WTC11 (cell line): ENCODE results near the gene PPP1R16B. TPM values are rescaled to one million over a fixed set of nuclear protein-coding genes. Genes with fewer than 3 reads are reported as not detected.

Experiments
- ATAC-seq: fragments of 200-7000 bp; cut with Tn5 transposase; 2 replicates; pipeline ENCODE4 v1.10.0; 2021; ENCODE audit warnings: mild to moderate bottlenecking, moderate library complexity
- CTCF ChIA-PET: fragments of 300-600 bp; sonication (Branson Sonifier 250); formaldehyde crosslinking; loops from one replicate; lab custom pipeline; 2021; ENCODE audit warnings: antibody characterized with exemption; lab: Charles Lee
- POLR2A ChIA-PET: fragments of 350-600 bp; sonication (Branson Sonifier 250); formaldehyde crosslinking; loops from one replicate; lab custom pipeline; 2021; ENCODE audit warnings: antibody characterized with exemption; lab: Charles Lee
- DNase-seq: peaks from one replicate; pipeline ENCODE4 v3.0.0; 2021; ENCODE audit warnings: low spot score
- H3K27ac Mint-ChIP-seq: 2 replicates; pipeline ENCODE4 v1.8.0; 2021; ENCODE audit warnings: mixed read lengths
- H3K27me3 Mint-ChIP-seq: 2 replicates; pipeline ENCODE4 v1.8.0; 2021; ENCODE audit warnings: low read depth, mild to moderate bottlenecking, moderate library complexity, mixed read lengths
- H3K36me3 Mint-ChIP-seq: 2 replicates; pipeline ENCODE4 v1.8.0; 2021; ENCODE audit warnings: mixed read lengths
- H3K4me1 Mint-ChIP-seq: 2 replicates; pipeline ENCODE4 v1.8.0; 2022; ENCODE audit warnings: mixed read lengths
- H3K4me3 Mint-ChIP-seq: 2 replicates; pipeline ENCODE4 v1.8.0; 2021; ENCODE audit warnings: mild to moderate bottlenecking, moderate library complexity, mixed read lengths
- H3K9me3 Mint-ChIP-seq: 2 replicates; pipeline ENCODE4 v1.8.0; 2021; ENCODE audit warnings: mixed read lengths
- ATF1 ChIP-seq: sonication (generic); formaldehyde crosslinking; IDR thresholded peaks from 2 replicates; pipeline ENCODE4 v1.8.1; 2023; ENCODE audit warnings: mild to moderate bottlenecking, moderate library complexity, missing genetic modification reagents
- ELF4 ChIP-seq: sonication (generic); formaldehyde crosslinking; IDR thresholded peaks from 2 replicates; pipeline ENCODE4 v1.8.1; 2022; ENCODE audit warnings: low read depth, mild to moderate bottlenecking, moderate library complexity, missing genetic modification reagents
- EMX1 ChIP-seq: fragments of 250-450 bp; sonication (Bioruptor Pico); IDR thresholded peaks from 2 replicates; pipeline ENCODE4 v1.8.0; 2021; ENCODE audit warnings: mild to moderate bottlenecking
- FOXJ3 ChIP-seq: sonication (generic); formaldehyde crosslinking; IDR thresholded peaks from 2 replicates; pipeline ENCODE4 v1.9.0; 2021; ENCODE audit warnings: missing genetic modification reagents, mild to moderate bottlenecking, borderline replicate concordance
- FOXP1 ChIP-seq: sonication (generic); formaldehyde crosslinking; IDR thresholded peaks from 2 replicates; pipeline ENCODE4 v1.8.0; 2022; ENCODE audit warnings: missing genetic modification reagents, mild to moderate bottlenecking, moderate library complexity, borderline replicate concordance
- GABPB1 ChIP-seq: sonication (generic); formaldehyde crosslinking; IDR thresholded peaks from 2 replicates; pipeline ENCODE4 v1.8.1; 2023; ENCODE audit warnings: mild to moderate bottlenecking, missing genetic modification reagents
- GRHL2 ChIP-seq: fragments of 250-450 bp; sonication (Bioruptor Pico); IDR thresholded peaks from 2 replicates; pipeline ENCODE4 v1.8.0; 2022; ENCODE audit warnings: mild to moderate bottlenecking, moderate library complexity; ENCODE audit not compliant: insufficient replicate concordance, severe bottlenecking
- HMGXB4 ChIP-seq: sonication (generic); formaldehyde crosslinking; IDR thresholded peaks from 2 replicates; pipeline ENCODE4 v1.8.1; 2023; ENCODE audit warnings: mild to moderate bottlenecking, moderate library complexity, missing genetic modification reagents
- MXD4 ChIP-seq: fragments of 250-450 bp; sonication (Bioruptor Pico); IDR thresholded peaks from 2 replicates; pipeline ENCODE4 v1.8.0; 2021; ENCODE audit warnings: mild to moderate bottlenecking, moderate library complexity, borderline replicate concordance
- MYBL2 ChIP-seq: sonication (generic); formaldehyde crosslinking; IDR thresholded peaks from 2 replicates; pipeline ENCODE4 v1.8.1; 2023; ENCODE audit warnings: mild to moderate bottlenecking, moderate library complexity, missing genetic modification reagents
- NFATC4 ChIP-seq: fragments of 250-450 bp; sonication (Bioruptor Pico); IDR thresholded peaks from 2 replicates; pipeline ENCODE4 v1.9.0; 2021; ENCODE audit warnings: mild to moderate bottlenecking
- NR1H2 ChIP-seq: sonication (generic); formaldehyde crosslinking; IDR thresholded peaks from 2 replicates; pipeline ENCODE4 v1.9.0; 2021; ENCODE audit warnings: mild to moderate bottlenecking, moderate library complexity, missing genetic modification reagents
- NR3C1 ChIP-seq: sonication (generic); formaldehyde crosslinking; conservative IDR thresholded peaks from 2 replicates; pipeline ENCODE4 v1.8.1; 2023; ENCODE audit warnings: low read depth, mild to moderate bottlenecking, missing genetic modification reagents
- OVOL2 ChIP-seq: fragments of 250-450 bp; sonication (Bioruptor Pico); IDR thresholded peaks from 2 replicates; pipeline ENCODE4 v1.9.0; 2021; ENCODE audit warnings: mild to moderate bottlenecking, borderline replicate concordance
- SOX15 ChIP-seq: fragments of 250-450 bp; sonication (Bioruptor Pico); IDR thresholded peaks from 2 replicates; pipeline ENCODE4 v1.9.0; 2021; ENCODE audit warnings: mild to moderate bottlenecking
- TEAD1 ChIP-seq: sonication (generic); formaldehyde crosslinking; IDR thresholded peaks from 2 replicates; pipeline ENCODE4 v1.8.0; 2022; ENCODE audit warnings: mild to moderate bottlenecking, missing genetic modification reagents
- ZBTB21 ChIP-seq: sonication (generic); formaldehyde crosslinking; IDR thresholded peaks from 2 replicates; pipeline ENCODE4 v1.8.1; 2023; ENCODE audit warnings: mild to moderate bottlenecking, missing genetic modification reagents, borderline replicate concordance
- ZNF219 ChIP-seq: sonication (generic); formaldehyde crosslinking; IDR thresholded peaks from 2 replicates; pipeline ENCODE4 v1.8.0; 2023; ENCODE audit warnings: missing genetic modification reagents, mild to moderate bottlenecking, borderline replicate concordance
- ZNF232 ChIP-seq: sonication (generic); formaldehyde crosslinking; IDR thresholded peaks from 2 replicates; pipeline ENCODE4 v1.8.0; 2022; ENCODE audit warnings: mild to moderate bottlenecking, missing genetic modification reagents
- ZNF281 ChIP-seq: sonication (generic); formaldehyde crosslinking; IDR thresholded peaks from 2 replicates; pipeline ENCODE4 v1.8.0; 2023; ENCODE audit warnings: mild to moderate bottlenecking, missing genetic modification reagents
- ZNF396 ChIP-seq: fragments of 250-450 bp; sonication (Bioruptor Pico); IDR thresholded peaks from 2 replicates; pipeline ENCODE4 v1.8.0; 2021; ENCODE audit warnings: mild to moderate bottlenecking, moderate library complexity, borderline replicate concordance
- ZNF416 ChIP-seq: fragments of 250-450 bp; sonication (Bioruptor Pico); IDR thresholded peaks from 2 replicates; pipeline ENCODE4 v1.9.0; 2021; ENCODE audit warnings: mild to moderate bottlenecking, inconsistent platforms
- total RNA-seq: library from RNA; stranded (reverse); gene quantifications from 3 replicates; pipeline ENCODE4 v1.2.3, GENCODE V29; 2021
- TF ChIP-seq, protein P1 (sequence below): sonication (generic); formaldehyde crosslinking; conservative IDR thresholded peaks from 2 replicates; pipeline ENCODE4 v1.8.1; 2023; ENCODE audit warnings: mild to moderate bottlenecking, low read depth, missing genetic modification reagents, moderate library complexity
- TF ChIP-seq, protein P2 (sequence below): fragments of 250-450 bp; sonication (Bioruptor Pico); IDR thresholded peaks from 2 replicates; pipeline ENCODE4 v1.8.0; 2021; ENCODE audit warnings: mild to moderate bottlenecking

PPP1R16B gene
- total RNA-seq, 1 experiment from 2014 or later: 12.0 TPM

DNA sequence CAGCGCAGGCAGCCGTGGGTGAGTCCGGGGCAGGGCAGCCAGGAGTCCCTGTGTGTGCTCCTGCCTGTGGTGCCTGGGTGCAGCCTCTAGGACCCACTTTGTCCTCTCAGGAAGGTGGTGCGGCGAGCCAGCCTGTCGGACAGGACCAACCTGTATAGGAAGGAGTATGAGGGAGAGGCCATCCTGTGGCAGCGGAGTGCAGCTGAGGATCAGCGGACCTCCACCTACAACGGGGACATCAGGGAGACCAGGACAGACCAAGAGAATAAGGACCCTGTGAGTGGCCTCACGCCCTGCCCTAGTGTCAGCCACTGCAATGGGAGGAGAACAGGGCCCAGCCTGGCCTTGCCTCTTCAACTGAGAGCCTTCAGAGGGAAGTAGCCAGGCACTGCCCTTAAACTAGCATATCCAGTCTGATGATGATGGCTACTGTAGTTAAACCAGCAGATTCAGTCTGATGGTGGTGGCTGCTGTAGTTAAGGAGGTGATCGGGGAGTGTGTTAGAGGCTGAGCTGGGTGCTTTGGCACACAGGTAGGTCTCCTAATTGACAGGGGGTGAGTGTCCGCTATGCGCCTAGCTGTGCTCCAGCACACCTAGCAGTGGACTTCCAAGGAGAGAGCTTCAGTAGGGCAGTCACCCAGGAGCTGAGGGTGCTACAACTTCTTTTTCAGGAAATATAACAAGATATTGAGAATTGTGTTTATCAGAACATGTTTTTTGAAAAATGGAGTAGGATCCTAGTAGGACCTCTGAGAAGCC lies 102.6 kb downstream of the PPP1R16B start:
- ChIA-PET POLR2A (no interaction called here), CTCF (interaction anchor here (0.7 to 2.0 kb wide), 2 partner anchors 18 to 26 kb away, joined by 4 to 6 read pairs; partner anchors contain the start of gene FAM83D)
- TF ChIP-seq MYBL2 (no peak), HMGXB4 (no peak), NR1H2 (CRISPR knock-in tag) (no peak), SOX15 (CRISPR knock-in tag) (no peak), ZNF219 (no peak), TEAD1 (CRISPR knock-in tag) (no peak), ELF4 (no peak), ZNF281 (CRISPR knock-in tag) (no peak), GABPB1 (CRISPR knock-in tag) (no peak)
- Mint-ChIP-seq H3K4me3 (no peak overlapping the region), H3K36me3 (peaks cover 33% of the 10 kb centered on the region), H3K4me1 (no peaks in the 10 kb centered on the region), H3K9me3 (peaks cover 13% of the 10 kb centered on the region), H3K27me3 (no peaks in the 10 kb centered on the region), H3K27ac (no peak overlapping the region)
- DNase-seq (no peak), ATAC-seq (no peak)

DNA sequence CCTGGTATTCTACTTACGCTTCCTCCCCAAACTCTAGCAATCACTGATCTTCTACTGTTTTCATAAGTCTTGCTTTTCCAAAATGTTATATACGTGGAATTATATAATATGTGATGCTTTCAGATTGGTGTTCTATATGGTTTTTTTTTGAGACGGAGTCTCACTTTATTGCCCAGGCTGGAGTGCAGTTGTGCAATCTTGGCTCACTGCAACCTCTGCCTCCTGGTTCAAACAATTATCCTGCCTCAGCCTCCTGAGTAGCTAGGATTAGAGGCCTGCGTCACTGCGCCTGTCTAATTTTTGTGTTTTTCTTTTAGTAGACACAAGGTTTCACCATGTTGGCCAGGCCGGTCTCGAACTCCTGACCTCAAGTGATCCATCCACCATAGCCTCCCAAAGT lies 109.9 kb downstream of the PPP1R16B start:
- no peaks in the 10 kb centered on the region; the same call in 1 of the 2 replicates for H3K36me3 Mint-ChIP-seq
- no peak overlapping the region for H3K27ac Mint-ChIP-seq
- H3K9me3 Mint-ChIP-seq: no peaks in the 10 kb centered on the region
- H3K4me1 Mint-ChIP-seq: no peaks in the 10 kb centered on the region
- TF ChIP-seq NR3C1 (no peak), MXD4 (CRISPR knock-in tag) (no peak), FOXP1 (CRISPR knock-in tag) (no peak)
- TF ChIP-seq, all 79 proteins: peak for 0
- POLR2A ChIA-PET: no interaction called here
- ATAC-seq: no peak
- no peak for DNase-seq
- Mint-ChIP-seq H3K4me3 (no peak overlapping the region), H3K27me3 (no peaks in the 10 kb centered on the region)
- CTCF ChIA-PET: interaction anchor here (1.0 kb wide), 1 partner anchor 11 kb away, joined by 3 read pairs; the partner anchor contains the start of gene FAM83D

- CTCF ChIA-PET: interaction anchor here (1.4 kb wide), 1 partner anchor 9 kb away, joined by 6 read pairs; the partner anchor contains the start of gene FAM83D
- POLR2A ChIA-PET: no interaction called here
- H3K4me3 Mint-ChIP-seq: no peak overlapping the region
- ATAC-seq: no peak
- H3K36me3 Mint-ChIP-seq: no peaks in the 10 kb centered on the region
- H3K4me1 Mint-ChIP-seq: no peaks in the 10 kb centered on the region
- DNase-seq: no peak
- no peaks in the 10 kb centered on the region for H3K27me3 Mint-ChIP-seq
- no peaks in the 10 kb centered on the region for H3K9me3 Mint-ChIP-seq
- H3K27ac Mint-ChIP-seq: no peak overlapping the region
- TF ChIP-seq OVOL2 (no peak), FOXJ3 (CRISPR knock-in tag) (no peak), NR3C1 (no peak), GRHL2 (CRISPR knock-in tag) (no peak), ZNF396 (no peak), EMX1 (CRISPR knock-in tag) (no peak), ZNF416 (CRISPR knock-in tag) (no peak), NFATC4 (no peak), ATF1 (CRISPR knock-in tag) (no peak), ZNF232 (CRISPR knock-in tag) (no peak), ZBTB21 (CRISPR knock-in tag) (no peak), SOX15 (CRISPR knock-in tag) (no peak)
- TF ChIP-seq, protein P1, sequence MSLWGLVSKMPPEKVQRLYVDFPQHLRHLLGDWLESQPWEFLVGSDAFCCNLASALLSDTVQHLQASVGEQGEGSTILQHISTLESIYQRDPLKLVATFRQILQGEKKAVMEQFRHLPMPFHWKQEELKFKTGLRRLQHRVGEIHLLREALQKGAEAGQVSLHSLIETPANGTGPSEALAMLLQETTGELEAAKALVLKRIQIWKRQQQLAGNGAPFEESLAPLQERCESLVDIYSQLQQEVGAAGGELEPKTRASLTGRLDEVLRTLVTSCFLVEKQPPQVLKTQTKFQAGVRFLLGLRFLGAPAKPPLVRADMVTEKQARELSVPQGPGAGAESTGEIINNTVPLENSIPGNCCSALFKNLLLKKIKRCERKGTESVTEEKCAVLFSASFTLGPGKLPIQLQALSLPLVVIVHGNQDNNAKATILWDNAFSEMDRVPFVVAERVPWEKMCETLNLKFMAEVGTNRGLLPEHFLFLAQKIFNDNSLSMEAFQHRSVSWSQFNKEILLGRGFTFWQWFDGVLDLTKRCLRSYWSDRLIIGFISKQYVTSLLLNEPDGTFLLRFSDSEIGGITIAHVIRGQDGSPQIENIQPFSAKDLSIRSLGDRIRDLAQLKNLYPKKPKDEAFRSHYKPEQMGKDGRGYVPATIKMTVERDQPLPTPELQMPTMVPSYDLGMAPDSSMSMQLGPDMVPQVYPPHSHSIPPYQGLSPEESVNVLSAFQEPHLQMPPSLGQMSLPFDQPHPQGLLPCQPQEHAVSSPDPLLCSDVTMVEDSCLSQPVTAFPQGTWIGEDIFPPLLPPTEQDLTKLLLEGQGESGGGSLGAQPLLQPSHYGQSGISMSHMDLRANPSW: no peak
- TF ChIP-seq, protein P2, sequence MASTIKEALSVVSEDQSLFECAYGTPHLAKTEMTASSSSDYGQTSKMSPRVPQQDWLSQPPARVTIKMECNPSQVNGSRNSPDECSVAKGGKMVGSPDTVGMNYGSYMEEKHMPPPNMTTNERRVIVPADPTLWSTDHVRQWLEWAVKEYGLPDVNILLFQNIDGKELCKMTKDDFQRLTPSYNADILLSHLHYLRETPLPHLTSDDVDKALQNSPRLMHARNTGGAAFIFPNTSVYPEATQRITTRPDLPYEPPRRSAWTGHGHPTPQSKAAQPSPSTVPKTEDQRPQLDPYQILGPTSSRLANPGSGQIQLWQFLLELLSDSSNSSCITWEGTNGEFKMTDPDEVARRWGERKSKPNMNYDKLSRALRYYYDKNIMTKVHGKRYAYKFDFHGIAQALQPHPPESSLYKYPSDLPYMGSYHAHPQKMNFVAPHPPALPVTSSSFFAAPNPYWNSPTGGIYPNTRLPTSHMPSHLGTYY: no peak
These were observed 112.2 kb downstream of the PPP1R16B start for GRCh38 chr20:38917657-38918056.
